Suprapubic skin (tissue), 4 donors: ENCODE data around the gene SIGLEC9. TPM values are rescaled to one million over a fixed set of nuclear protein-coding genes. Genes with fewer than 3 reads are reported as not detected.

Experiments
- DNase-seq, 2 donors: peaks; one replicate each; pipeline ENCODE4 v3.0.0-alpha.2; 2019; ENCODE audit warnings: low spot score in 2 of 2
- H3K27ac ChIP-seq: fragments of 200-600 bp; sonication (generic); one replicate; pipeline ENCODE4 v1.5.1; 2019
- H3K27me3 ChIP-seq: fragments of 200-600 bp; sonication (generic); one replicate; pipeline ENCODE4 v1.5.1; 2019
- H3K36me3 ChIP-seq: fragments of 200-600 bp; sonication (generic); one replicate; pipeline ENCODE4 v1.5.1; 2019
- H3K4me1 ChIP-seq: fragments of 200-600 bp; sonication (generic); one replicate; pipeline ENCODE4 v1.5.1; 2019
- H3K4me3 ChIP-seq: fragments of 200-600 bp; sonication (generic); one replicate; pipeline ENCODE4 v1.5.1; 2019; ENCODE audit warnings: mild to moderate bottlenecking
- H3K9me3 ChIP-seq: fragments of 200-600 bp; sonication (generic); one replicate; pipeline ENCODE4 v1.5.1; 2019
- CTCF ChIP-seq, 2 donors: fragments of 200-600 bp in 1 of 2; fragments of 450-650 bp in 1 of 2; sonication (generic) in 1 of 2; IDR thresholded peaks; one replicate each; pipeline ENCODE4 v1.5.1; 2016 to 2019; ENCODE audit warnings: antibody characterized with exemption in 2 of 2, mild to moderate bottlenecking in 1 of 2, moderate library complexity in 1 of 2
- EP300 ChIP-seq: sonication (generic); formaldehyde crosslinking; IDR thresholded peaks from one replicate; pipeline ENCODE4 v1.6.1; 2017; ENCODE audit warnings: antibody characterized with exemption
- POLR2A ChIP-seq, 2 donors: fragments of 450-650 bp; IDR thresholded peaks; one replicate each; pipeline ENCODE4 v1.6.1; 2017; ENCODE audit warnings: antibody characterized with exemption in 2 of 2, mild to moderate bottlenecking in 2 of 2, moderate library complexity in 2 of 2
- POLR2AphosphoS5 ChIP-seq, 3 donors: sonication (generic); formaldehyde crosslinking; IDR thresholded peaks; one replicate each; pipeline ENCODE4 v1.6.1; 2017; ENCODE audit warnings: antibody characterized with exemption in 3 of 3
- WGBS: methylation state at CpG from one replicate; pipeline ENCODE4 v1.1.5; 2018; 5-methylcytosine and 5-hydroxymethylcytosine counted together
- total RNA-seq, 4 donors: library from RNA; depleted of rRNA; stranded (reverse); fragments of >200 nt; gene quantifications; one replicate each; pipeline ENCODE4 v1.1.0, GENCODE V29; 2016

Gene SIGLEC9
- total RNA-seq, result 1 to 10 TPM in 1 of 4 donors, under 1 TPM in 2, not detected in 1; 0.68 to 1.3 (median 0.83) TPM

GRCh38 chr19:51124729-51125128 is at the start of gene SIGLEC9:
Gene SIGLEC9 (plus strand): TSS chr19:51124906. CDS start chr19:51124975, 69 bp downstream.
- H3K27me3 ChIP-seq, result peaks cover 14% of the 10 kb centered on the region
- H3K4me3 ChIP-seq, result peak within 1 kb of the TSS; percentile 25
- 56% methylated on average over 7 of the region's 14 CpGs for WGBS
- H3K27ac ChIP-seq, result peak within 1 kb of the TSS; percentile 32
- H3K36me3 ChIP-seq, result no peaks in the 10 kb centered on the region
- peak; percentile 63 to 82 for DNase-seq
- no peaks in the 10 kb centered on the region for H3K9me3 ChIP-seq
- peaks cover 9% of the 10 kb centered on the region for H3K4me1 ChIP-seq
- TF ChIP-seq POLR2A (IDR thresholded peaks at IDR 0.05) (no peak), EP300 (no peak), POLR2AphosphoS5 (IDR thresholded peaks at IDR 0.05) (no peak)

- H3K36me3 ChIP-seq, result no peaks in the 10 kb centered on the region
- TF ChIP-seq EP300, result no peak
- no peak for TF ChIP-seq POLR2AphosphoS5 (IDR thresholded peaks at IDR 0.05)
- no peak for TF ChIP-seq POLR2A (IDR thresholded peaks at IDR 0.05)
- TF ChIP-seq CTCF (IDR thresholded peaks at IDR 0.05), result no peak
- no peaks in the 10 kb centered on the region for H3K9me3 ChIP-seq
- H3K4me3 ChIP-seq, result no peak overlapping the region
- H3K4me1 ChIP-seq, result peaks cover 21% of the 10 kb centered on the region
- H3K27ac ChIP-seq, result peak overlapping the region; percentile 76
- no peaks in the 10 kb centered on the region for H3K27me3 ChIP-seq
- no peak for DNase-seq
- 62% methylated on average over 5 of the region's 5 CpGs for WGBS
Measured at GRCh38 chr19:51075998-51076397, 48.7 kb upstream of the SIGLEC9 start.

- no peaks in the 10 kb centered on the region for H3K9me3 ChIP-seq
- TF ChIP-seq POLR2AphosphoS5 (IDR thresholded peaks at IDR 0.05), result no peak
- TF ChIP-seq POLR2A (IDR thresholded peaks at IDR 0.05), result no peak
- TF ChIP-seq EP300, result no peak
- TF ChIP-seq CTCF (IDR thresholded peaks at IDR 0.05), result no peak
- peak overlapping the region; percentile 76 for H3K27ac ChIP-seq
- H3K4me1 ChIP-seq, result peaks cover 16% of the 10 kb centered on the region
- H3K4me3 ChIP-seq, result no peak overlapping the region
- H3K27me3 ChIP-seq, result no peaks in the 10 kb centered on the region
- peak in 1 of 2 donors; percentile 30 for DNase-seq
- no peaks in the 10 kb centered on the region for H3K36me3 ChIP-seq
- 51% methylated on average over 14 of the region's 14 CpGs for WGBS
Measured at GRCh38 chr19:51076631-51077213, 48.0 kb upstream of the SIGLEC9 start.

- Histone ChIP-seq H3K4me3 (no peak overlapping the region), H3K27ac (no peak overlapping the region), H3K36me3 (no peaks in the 10 kb centered on the region), H3K9me3 (no peaks in the 10 kb centered on the region), H3K27me3 (peaks cover 4% of the 10 kb centered on the region), H3K4me1 (peaks cover 16% of the 10 kb centered on the region)
- WGBS, result 82% methylated on average over 6 of the region's 6 CpGs
- peak in 1 of 2 donors; percentile 50 for DNase-seq
- TF ChIP-seq EP300 (no peak), CTCF (IDR thresholded peaks at IDR 0.05) (no peak), POLR2AphosphoS5 (IDR thresholded peaks at IDR 0.05) (no peak), POLR2A (IDR thresholded peaks at IDR 0.05) (no peak)
Measured at GRCh38 chr19:51078104-51078503, 46.6 kb upstream of the SIGLEC9 start.

GRCh38 chr19:51078731-51079130 is 46.0 kb upstream of the SIGLEC9 start:
- H3K4me3 ChIP-seq, result no peak overlapping the region
- no peaks in the 10 kb centered on the region for H3K9me3 ChIP-seq
- H3K27ac ChIP-seq, result no peak overlapping the region
- H3K4me1 ChIP-seq, result peaks cover 16% of the 10 kb centered on the region
- H3K27me3 ChIP-seq, result peaks cover 4% of the 10 kb centered on the region
- WGBS, result 56% methylated on average over 5 of the region's 6 CpGs
- peak in 1 of 2 donors; percentile 56 for DNase-seq
- TF ChIP-seq POLR2A (IDR thresholded peaks at IDR 0.05) (no peak), EP300 (no peak), CTCF (IDR thresholded peaks at IDR 0.05) (no peak), POLR2AphosphoS5 (IDR thresholded peaks at IDR 0.05) (no peak)
- no peaks in the 10 kb centered on the region for H3K36me3 ChIP-seq
